Middle frontal gyrus (tissue), 1 donor: ENCODE data around the gene RNF208.
"Not testable (repeated sequence)": the region's sequence is repeated elsewhere in the genome, so short reads cannot be mapped to it uniquely, and the experiment has no call there.

Experiments
- DNase-seq: peaks from one replicate; pipeline ENCODE4 v3.0.0-alpha.2; 2015; ENCODE audit warnings: low spot score; ENCODE audit errors: extremely low spot score

Gene RNF208

DNA sequence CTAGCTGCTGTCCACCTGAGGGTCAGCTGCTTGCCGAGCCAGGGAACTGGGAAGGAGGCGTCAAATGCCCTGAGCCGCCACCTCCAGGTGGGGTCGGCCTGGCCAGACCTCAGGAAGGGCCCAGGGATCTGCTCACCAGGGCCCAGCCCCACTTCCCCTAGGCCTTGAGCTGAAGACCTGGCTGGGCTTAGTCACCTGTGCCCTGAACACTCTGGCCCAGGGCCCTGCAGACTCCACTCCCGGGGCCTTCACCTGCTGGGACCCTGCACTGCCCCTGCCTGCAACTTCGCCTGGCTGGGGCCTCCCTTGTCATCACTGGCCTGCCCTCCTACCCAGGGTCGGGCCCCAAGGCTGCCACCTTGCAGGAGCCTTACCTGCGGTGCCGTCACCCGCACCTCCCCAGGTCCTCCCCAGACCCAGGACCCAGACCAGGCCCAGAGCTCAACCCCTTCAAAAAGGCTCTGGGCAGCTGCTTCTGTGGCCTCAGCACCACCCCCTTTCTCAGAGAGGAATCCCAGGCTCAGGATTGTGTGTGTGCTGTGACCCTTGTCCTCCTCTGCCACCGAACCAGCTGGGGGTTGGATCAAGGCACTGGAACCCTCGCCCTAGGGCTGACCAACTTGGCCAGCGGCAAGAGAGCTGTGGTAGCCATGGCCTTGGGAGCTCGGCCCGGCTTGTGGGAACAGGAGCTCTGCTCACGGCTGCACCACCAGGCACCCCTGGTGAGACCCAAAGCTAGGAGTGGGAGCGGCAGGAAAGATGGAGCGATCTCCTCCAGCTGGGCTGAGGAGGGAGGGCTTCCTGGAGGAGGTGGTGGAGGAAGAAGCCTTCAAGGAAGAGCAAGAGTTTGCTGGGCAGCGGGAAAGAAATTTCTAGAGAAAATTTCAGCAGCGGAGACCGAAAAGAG, 31.9 kb upstream of the RNF208 start:
- no peak for DNase-seq

DNA sequence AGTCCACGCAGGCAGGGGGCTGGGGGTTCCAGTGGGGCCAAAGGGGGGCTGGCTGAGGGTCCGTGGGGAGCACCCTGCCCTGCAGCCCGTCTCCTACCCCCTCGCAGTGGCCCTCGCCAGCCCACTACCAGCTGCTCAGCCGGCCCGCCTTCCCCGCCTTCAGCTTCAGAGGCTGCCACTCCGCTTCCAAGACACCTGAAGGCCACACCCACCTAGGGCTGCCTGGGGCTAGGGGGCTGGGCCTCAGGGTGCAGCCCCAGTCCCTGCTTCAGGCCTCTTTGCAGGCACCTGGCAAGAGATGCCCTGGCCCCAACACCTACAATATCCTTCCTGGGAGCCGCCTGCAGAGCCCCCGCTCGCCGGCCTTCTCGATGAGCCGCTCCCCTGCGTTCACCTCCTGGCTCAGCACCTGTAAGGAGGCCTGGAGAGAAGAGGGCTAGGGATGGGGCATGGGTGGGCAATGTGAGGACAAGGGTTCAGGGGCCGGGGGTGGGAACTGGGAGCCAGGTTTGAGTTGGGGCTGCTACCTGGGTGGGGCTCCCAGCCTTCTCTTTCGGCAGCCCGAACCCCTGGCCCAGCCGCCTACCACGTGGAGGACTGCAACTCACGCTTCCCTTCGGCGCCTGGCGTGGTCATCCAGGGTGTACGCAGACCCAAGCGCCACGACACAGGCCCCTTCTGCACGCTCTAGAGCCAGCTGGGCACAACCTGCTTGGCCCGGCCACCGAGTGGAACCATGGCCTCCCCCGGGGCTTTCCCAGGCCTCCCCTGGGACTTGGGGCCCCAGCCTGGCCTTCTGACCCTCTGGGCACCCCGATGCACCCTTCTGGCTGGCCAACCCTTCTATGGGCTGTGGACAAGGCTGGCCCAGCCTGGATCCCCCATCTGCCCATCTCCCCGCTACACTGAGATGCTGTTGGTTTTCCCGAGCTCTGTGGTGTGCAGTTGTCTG, 30.8 kb upstream of the RNF208 start:
- no peak for DNase-seq

GRCh38 chr9:137251490-137252268, 29.6 kb upstream of the RNF208 start:
- DNase-seq = no peak

DNA sequence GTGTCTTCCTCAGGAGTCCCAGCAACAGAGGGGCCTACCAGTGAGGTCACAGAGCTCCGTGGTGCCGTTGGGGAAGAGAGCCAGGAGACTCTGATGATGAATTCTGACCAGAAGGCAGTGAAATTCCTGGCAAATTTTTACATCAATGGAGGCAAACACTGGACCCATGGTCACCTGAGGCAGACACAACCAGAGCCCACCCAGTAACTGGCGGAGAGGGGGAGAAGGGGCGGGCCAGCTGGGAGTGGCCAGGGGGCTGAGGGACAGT, 29.1 kb upstream of the RNF208 start, which contains the start of gene STPG3:
Gene STPG3, plus strand, starts transcription at position 93 of the 268 bp plus-strand sequence. Its CDS starts 1 bp downstream, at position 94.
- no peak for DNase-seq

- DNase-seq = no peak
Measured at GRCh38 chr9:137250329-137251193, 28.5 kb upstream of the RNF208 start.

GRCh38 chr9:137247916-137248175, 25.8 kb upstream of the RNF208 start:
- DNase-seq = no peak

- no peak for DNase-seq
Measured at GRCh38 chr9:137247135-137247915, 25.3 kb upstream of the RNF208 start.

DNA sequence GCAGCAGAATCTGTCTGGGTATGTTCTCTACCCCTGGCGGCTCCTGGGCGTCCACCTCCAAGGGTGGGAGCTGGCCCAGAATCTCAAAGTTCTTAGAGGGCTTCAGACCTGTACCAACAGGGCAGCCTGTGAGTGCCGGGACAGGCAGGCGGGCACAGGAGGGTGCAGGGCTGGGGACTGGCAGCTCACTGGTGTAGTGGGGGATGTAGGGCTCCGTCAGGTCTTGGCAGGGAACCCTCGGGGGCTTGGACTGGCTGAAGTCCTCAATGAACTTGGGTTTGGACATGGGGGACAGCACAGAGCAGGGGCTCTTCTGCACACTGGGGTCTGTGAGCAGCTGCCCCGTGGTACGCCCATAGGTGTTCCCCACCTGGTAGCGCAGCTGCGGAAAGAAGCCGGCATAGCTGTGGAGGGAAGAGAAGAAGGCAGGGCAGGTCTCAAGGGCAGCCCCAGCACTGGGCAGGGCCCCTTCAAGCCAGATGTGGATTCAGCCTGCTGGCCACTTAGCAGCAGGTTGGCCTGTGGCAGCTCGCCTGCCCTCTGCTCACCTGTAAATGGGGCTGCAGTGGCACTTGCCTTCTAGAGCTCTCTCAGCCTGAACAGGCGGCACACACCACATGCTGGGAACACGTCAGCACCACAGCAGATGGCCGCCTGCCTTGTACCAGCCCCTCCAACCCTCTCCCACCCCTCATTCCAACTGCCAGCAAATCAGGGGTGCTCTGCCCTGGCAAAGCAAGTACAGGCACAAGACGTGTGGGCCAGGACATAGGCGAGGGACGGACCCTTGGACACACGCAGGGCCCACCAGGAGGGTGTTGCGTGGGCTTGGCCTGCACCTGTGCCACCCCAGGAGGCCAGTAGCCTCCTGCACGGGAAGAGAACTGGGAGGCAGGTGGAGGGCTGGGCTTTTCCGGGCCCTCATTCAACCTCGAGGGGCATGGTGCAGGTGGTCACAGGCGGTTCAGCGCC, 23.7 kb upstream of the RNF208 start:
- DNase-seq = no peak

- no peak for DNase-seq
Measured at GRCh38 chr9:137244486-137245449, 22.7 kb upstream of the RNF208 start.

GRCh38 chr9:137243626-137244485, 21.8 kb upstream of the RNF208 start:
- no peak for DNase-seq

- DNase-seq = not testable (repeated sequence)
Measured at GRCh38 chr9:137243266-137243625, 21.2 kb upstream of the RNF208 start.

GRCh38 chr9:137242269-137243203, 20.5 kb upstream of the RNF208 start:
- DNase-seq = no peak

GRCh38 chr9:137241490-137242268, 19.6 kb upstream of the RNF208 start:
- no peak for DNase-seq

DNA sequence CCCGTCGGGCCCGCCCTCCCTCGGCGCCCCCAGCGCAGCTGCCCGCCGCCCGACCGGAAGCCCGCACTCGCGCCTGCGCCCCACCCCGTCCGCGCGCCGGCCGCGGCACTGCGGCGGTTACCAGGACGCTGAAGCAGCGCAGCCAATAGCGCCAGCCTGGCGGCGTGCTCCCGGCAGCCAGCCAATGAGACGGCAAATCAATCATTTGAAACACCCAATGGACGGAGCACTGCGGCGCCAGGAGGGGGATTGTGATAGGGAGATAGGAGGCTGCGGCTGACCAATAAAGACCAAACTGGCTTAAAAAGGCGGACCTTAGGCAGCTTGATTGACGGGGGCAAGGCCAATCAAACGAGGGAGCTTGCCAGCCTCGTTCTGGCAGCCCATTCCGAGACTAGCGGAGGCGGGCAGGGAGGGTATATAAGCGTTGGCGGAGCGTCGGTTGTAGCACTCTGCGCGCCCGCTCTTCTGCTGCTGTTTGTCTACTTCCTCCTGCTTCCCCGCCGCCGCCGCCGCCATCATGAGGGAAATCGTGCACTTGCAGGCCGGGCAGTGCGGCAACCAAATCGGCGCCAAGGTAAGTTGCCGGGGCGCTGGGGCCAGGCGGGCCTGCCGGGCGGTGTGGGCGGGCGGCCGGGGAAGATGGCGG, 18.9 kb upstream of the RNF208 start, which contains the start of gene TUBB4B:
Gene TUBB4B, plus strand, starts transcription at position 447 of the 649 bp plus-strand sequence. Its CDS starts 74 bp downstream, at position 521.
- DNase-seq = peak; percentile 98
